ENCODE measurements around the gene TDP1.

GRCh38 chr14:89924268-89924667, 31.5 kb upstream of the TDP1 start:
- TF ChIP-seq POLR2A (IDR thresholded peaks at IDR 0.05), result no peak
- TF ChIP-seq CTCF (IDR thresholded peaks at IDR 0.05), result no peak
- TF ChIP-seq POLR2AphosphoS5 (IDR thresholded peaks at IDR 0.05; ENCODE audit: insufficient read depth in 1 of 2, low read depth in 1 of 2), result no peak

All from vagina (tissue), 2 donors.